Natural killer cell treated with Interleukin-12 subunit alpha and Interleukin-12 subunit beta and Interleukin-15 and Interleukin-18, amount 100 ng/mL, for 72 hours (primary cell): ENCODE data around the gene LSM12. TPM values are rescaled to one million over a fixed set of nuclear protein-coding genes. Genes with fewer than 3 reads are reported as not detected.

Source experiments
- ATAC-seq, 2 donors: fragments of 150-1000 bp; cut with Tn5 transposase in 1 of 2; sonication (Bioruptor Pico), chemical (Tn5 transposase) in 1 of 2; 2 replicates each; pipeline ENCODE4 v1.10.0; 2021
- DNase-seq: peaks from one replicate; pipeline ENCODE4 v3.0.0; 2022; ENCODE audit warnings: low spot score
- H3K27ac Mint-ChIP-seq, 2 donors: 1 replicate in 1 of 2; 2 replicates in 1 of 2; pipeline ENCODE4 v1.8.0; 2022; ENCODE audit warnings: mixed read lengths in 2 of 2, mild to moderate bottlenecking in 1 of 2, moderate library complexity in 1 of 2
- H3K27me3 Mint-ChIP-seq, 2 donors: 1 replicate in 1 of 2; 2 replicates in 1 of 2; pipeline ENCODE4 v1.8.0; 2022; ENCODE audit warnings: mixed read lengths in 2 of 2
- H3K36me3 Mint-ChIP-seq: one replicate; pipeline ENCODE4 v1.8.0; 2022; ENCODE audit warnings: mixed read lengths
- H3K4me1 Mint-ChIP-seq, 2 donors: 1 replicate in 1 of 2; 2 replicates in 1 of 2; pipeline ENCODE4 v1.8.0; 2022; ENCODE audit warnings: low read depth in 2 of 2, mixed read lengths in 2 of 2, mild to moderate bottlenecking in 1 of 2
- H3K4me3 Mint-ChIP-seq: one replicate; pipeline ENCODE4 v1.8.0; 2022; ENCODE audit warnings: mixed read lengths
- H3K9me3 Mint-ChIP-seq: 2 replicates; pipeline ENCODE4 v1.8.0; 2022; ENCODE audit warnings: mixed read lengths
- total RNA-seq, 2 donors: library from RNA; stranded (reverse); gene quantifications; one replicate each; pipeline ENCODE4 v1.2.3, GENCODE V29; 2022

Gene LSM12
- total RNA-seq, 2 donors from 2014 or later, result 68.6 to 70.0 TPM

GRCh38 chr17:44075598-44076293 lies 9.3 kb upstream of the LSM12 start:
- no peaks in the 10 kb centered on the region for H3K36me3 Mint-ChIP-seq
- no peak for DNase-seq
- peaks cover 14 to 15% of the 10 kb centered on the region in 2 donors for H3K4me1 Mint-ChIP-seq
- no peak for ATAC-seq
- peak overlapping the region in 1 of 2 donors; percentile 54 for H3K27ac Mint-ChIP-seq
- no peaks in the 10 kb centered on the region for H3K27me3 Mint-ChIP-seq
- H3K9me3 Mint-ChIP-seq, result no peaks in the 10 kb centered on the region
- no peak overlapping the region for H3K4me3 Mint-ChIP-seq

GRCh38 chr17:44074911-44075285 lies 8.4 kb upstream of the LSM12 start:
- Mint-ChIP-seq H3K4me1 (peaks cover 21 to 22% of the 10 kb centered on the region in 2 donors), H3K27me3 (no peaks in the 10 kb centered on the region), H3K27ac (no peak overlapping the region), H3K4me3 (no peak overlapping the region), H3K36me3 (no peaks in the 10 kb centered on the region), H3K9me3 (no peaks in the 10 kb centered on the region)
- no peak for ATAC-seq
- no peak for DNase-seq

- H3K9me3 Mint-ChIP-seq, result no peaks in the 10 kb centered on the region
- H3K36me3 Mint-ChIP-seq, result no peaks in the 10 kb centered on the region
- ATAC-seq, result no peak
- DNase-seq, result no peak
- H3K4me3 Mint-ChIP-seq, result no peak overlapping the region
- peaks cover 22 to 24% of the 10 kb centered on the region in 2 donors for H3K4me1 Mint-ChIP-seq
- H3K27me3 Mint-ChIP-seq, result no peaks in the 10 kb centered on the region
- H3K27ac Mint-ChIP-seq, result peak overlapping the region in 1 of 2 donors; percentile 35
Observed at GRCh38 chr17:44074231-44074910, 7.9 kb upstream of the LSM12 start.

- ATAC-seq (no peak), DNase-seq (no peak)
- peaks cover 27% of the 10 kb centered on the region in 2 donors for H3K4me1 Mint-ChIP-seq
- H3K36me3 Mint-ChIP-seq, result no peaks in the 10 kb centered on the region
- peak overlapping the region; percentile 94 for H3K4me3 Mint-ChIP-seq
- H3K27ac Mint-ChIP-seq, result peak overlapping the region; percentile 91 to 97
- H3K9me3 Mint-ChIP-seq, result no peaks in the 10 kb centered on the region
- no peaks in the 10 kb centered on the region for H3K27me3 Mint-ChIP-seq
Observed at GRCh38 chr17:44071772-44072171, 5.3 kb upstream of the LSM12 start.

- Mint-ChIP-seq H3K4me3 (peak overlapping the region; percentile 94), H3K36me3 (no peaks in the 10 kb centered on the region), H3K27ac (peak overlapping the region; percentile 91 to 97), H3K27me3 (no peaks in the 10 kb centered on the region), H3K9me3 (no peaks in the 10 kb centered on the region), H3K4me1 (peaks cover 30 to 32% of the 10 kb centered on the region in 2 donors)
- DNase-seq, result no peak
- ATAC-seq, result no peak
Observed at GRCh38 chr17:44071198-44071520, 4.7 kb upstream of the LSM12 start.

GRCh38 chr17:44070455-44071197 lies 4.2 kb upstream of the LSM12 start, which contains the start of gene G6PC3:
Gene G6PC3, plus strand, starts transcription at chr17:44070735. Its CDS starts 231 bp downstream, at chr17:44070966.
- H3K27ac Mint-ChIP-seq, result peak within 1 kb of the TSS; percentile 91 to 97
- H3K4me3 Mint-ChIP-seq, result peak within 1 kb of the TSS; percentile 94
- DNase-seq, result peak; percentile 95
- no peaks in the 10 kb centered on the region for H3K9me3 Mint-ChIP-seq
- peaks cover 4% of the 10 kb centered on the region for H3K36me3 Mint-ChIP-seq
- H3K4me1 Mint-ChIP-seq, result peaks cover 33 to 36% of the 10 kb centered on the region in 2 donors
- no peaks in the 10 kb centered on the region for H3K27me3 Mint-ChIP-seq
- ATAC-seq, result peak; percentile 88 to 90

- no peak for DNase-seq
- Mint-ChIP-seq H3K9me3 (no peaks in the 10 kb centered on the region), H3K4me1 (peaks cover 36 to 39% of the 10 kb centered on the region in 2 donors), H3K4me3 (peak overlapping the region; percentile 94), H3K36me3 (peaks cover 7% of the 10 kb centered on the region), H3K27me3 (no peaks in the 10 kb centered on the region), H3K27ac (peak overlapping the region; percentile 91 to 97)
- ATAC-seq, result no peak
Observed at GRCh38 chr17:44069974-44070454, 3.5 kb upstream of the LSM12 start.

GRCh38 chr17:44067545-44067940 lies 1.1 kb upstream of the LSM12 start:
- DNase-seq (no peak), ATAC-seq (no peak)
- H3K4me3 Mint-ChIP-seq, result peak overlapping the region; percentile 97
- peaks cover 7% of the 10 kb centered on the region for H3K36me3 Mint-ChIP-seq
- H3K27me3 Mint-ChIP-seq, result no peaks in the 10 kb centered on the region
- H3K4me1 Mint-ChIP-seq, result peaks cover 44 to 52% of the 10 kb centered on the region in 2 donors
- H3K9me3 Mint-ChIP-seq, result no peaks in the 10 kb centered on the region
- H3K27ac Mint-ChIP-seq, result peak overlapping the region; percentile 89 to 92

GRCh38 chr17:44065668-44066203 lies 735 bp downstream of the LSM12 start:
- no peak for DNase-seq
- no peaks in the 10 kb centered on the region for H3K9me3 Mint-ChIP-seq
- H3K27me3 Mint-ChIP-seq, result no peaks in the 10 kb centered on the region
- H3K4me1 Mint-ChIP-seq, result peaks cover 42% of the 10 kb centered on the region in 2 donors
- no peak for ATAC-seq
- peak overlapping the region; percentile 89 to 92 for H3K27ac Mint-ChIP-seq
- H3K36me3 Mint-ChIP-seq, result peaks cover 17% of the 10 kb centered on the region
- peak overlapping the region; percentile 97 for H3K4me3 Mint-ChIP-seq

- peaks cover 40 to 44% of the 10 kb centered on the region in 2 donors for H3K4me1 Mint-ChIP-seq
- H3K9me3 Mint-ChIP-seq, result no peaks in the 10 kb centered on the region
- peak overlapping the region in 1 of 2 donors; percentile 63 for H3K27ac Mint-ChIP-seq
- no peak for ATAC-seq
- H3K4me3 Mint-ChIP-seq, result peak overlapping the region; percentile 53
- no peak for DNase-seq
- H3K27me3 Mint-ChIP-seq, result no peaks in the 10 kb centered on the region
- H3K36me3 Mint-ChIP-seq, result peaks cover 23% of the 10 kb centered on the region
Observed at GRCh38 chr17:44063704-44064639, 2.5 kb downstream of the LSM12 start.

GRCh38 chr17:44062871-44063270 lies 3.6 kb downstream of the LSM12 start:
- no peak for ATAC-seq
- Mint-ChIP-seq H3K27me3 (no peaks in the 10 kb centered on the region), H3K36me3 (peaks cover 23% of the 10 kb centered on the region), H3K9me3 (no peaks in the 10 kb centered on the region), H3K4me1 (peaks cover 40 to 44% of the 10 kb centered on the region in 2 donors), H3K4me3 (no peak overlapping the region), H3K27ac (peak overlapping the region in 1 of 2 donors; percentile 63)
- DNase-seq, result no peak

GRCh38 chr17:44061446-44061845 lies 5.0 kb downstream of the LSM12 start:
- Mint-ChIP-seq H3K4me3 (no peak overlapping the region), H3K27ac (no peak overlapping the region), H3K9me3 (no peaks in the 10 kb centered on the region), H3K36me3 (peaks cover 23% of the 10 kb centered on the region), H3K4me1 (peaks cover 34 to 35% of the 10 kb centered on the region in 2 donors), H3K27me3 (no peaks in the 10 kb centered on the region)
- no peak for DNase-seq
- ATAC-seq, result no peak
